HG03558 (cell line): ENCODE data around the gene GHRHR.

Source experiments
- ATAC-seq: cut with Tn5 transposase; IDR thresholded peaks from one replicate; pipeline ENCODE4 v1.9.1; 2021; ENCODE audit warnings: moderate number of reproducible peaks; ENCODE audit not compliant: unreplicated experiment; ENCODE audit errors: extremely low read depth

Gene GHRHR

DNA sequence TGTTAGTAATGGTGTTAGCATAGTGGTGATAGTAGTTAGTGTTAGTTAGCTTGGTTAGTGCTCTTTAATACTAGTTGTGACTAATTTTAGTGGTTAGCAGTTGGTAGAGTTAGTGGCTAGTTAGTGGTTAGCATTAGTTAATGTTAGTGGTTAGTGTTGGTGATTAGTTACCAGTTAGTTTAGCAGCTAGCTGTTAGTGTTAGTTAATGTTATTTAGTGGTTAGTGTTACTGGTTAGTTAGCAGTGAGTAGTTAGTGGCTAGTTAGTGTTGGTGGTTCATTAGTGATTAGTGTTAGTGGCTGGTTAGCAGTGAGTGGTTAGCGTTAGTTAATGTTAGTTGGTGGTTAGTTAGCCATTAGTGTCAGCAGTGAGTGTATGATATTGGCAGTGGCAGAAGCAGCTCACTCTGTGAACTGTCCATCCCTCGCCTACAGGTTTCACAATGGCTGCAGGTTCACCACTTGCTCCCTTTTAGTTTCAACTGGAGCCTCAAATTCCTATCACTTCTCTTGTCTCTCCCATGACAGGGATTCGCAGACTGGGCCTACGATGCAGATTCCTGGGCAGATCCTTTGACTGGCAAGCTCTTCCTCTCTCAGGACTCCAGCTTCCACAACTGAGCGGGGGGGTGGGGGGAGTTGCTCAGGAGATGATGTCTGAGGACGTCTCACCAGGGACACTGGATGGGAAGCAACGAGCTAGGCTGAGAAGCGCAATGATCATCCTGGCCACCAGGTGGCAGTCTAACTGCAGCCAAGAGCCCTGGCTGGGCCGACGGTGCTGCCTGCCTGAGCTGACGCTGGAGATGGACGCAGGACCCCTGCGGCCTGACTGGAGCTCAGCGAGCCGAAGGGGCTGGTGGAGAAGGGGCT, 19.5 kb downstream of the GHRHR start:
- ATAC-seq: peak; percentile 76

DNA sequence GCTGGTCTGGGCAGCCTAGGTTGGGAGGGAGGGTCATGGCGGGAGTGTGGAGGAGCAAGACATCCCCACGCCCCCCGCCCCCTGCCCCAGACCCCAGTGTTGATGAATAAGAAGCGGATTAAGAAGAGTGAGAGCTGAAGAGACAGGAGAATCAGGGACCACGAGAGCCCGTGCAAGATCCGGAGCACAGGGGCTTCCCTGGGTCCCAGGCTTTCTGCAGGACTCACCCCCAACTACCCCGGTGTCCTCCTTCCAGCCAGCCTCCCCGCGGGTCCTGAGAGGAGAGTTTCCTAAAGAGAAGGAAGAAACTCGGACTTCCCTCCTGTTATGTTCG, 20.1 kb downstream of the GHRHR start:
- no peak for ATAC-seq

DNA sequence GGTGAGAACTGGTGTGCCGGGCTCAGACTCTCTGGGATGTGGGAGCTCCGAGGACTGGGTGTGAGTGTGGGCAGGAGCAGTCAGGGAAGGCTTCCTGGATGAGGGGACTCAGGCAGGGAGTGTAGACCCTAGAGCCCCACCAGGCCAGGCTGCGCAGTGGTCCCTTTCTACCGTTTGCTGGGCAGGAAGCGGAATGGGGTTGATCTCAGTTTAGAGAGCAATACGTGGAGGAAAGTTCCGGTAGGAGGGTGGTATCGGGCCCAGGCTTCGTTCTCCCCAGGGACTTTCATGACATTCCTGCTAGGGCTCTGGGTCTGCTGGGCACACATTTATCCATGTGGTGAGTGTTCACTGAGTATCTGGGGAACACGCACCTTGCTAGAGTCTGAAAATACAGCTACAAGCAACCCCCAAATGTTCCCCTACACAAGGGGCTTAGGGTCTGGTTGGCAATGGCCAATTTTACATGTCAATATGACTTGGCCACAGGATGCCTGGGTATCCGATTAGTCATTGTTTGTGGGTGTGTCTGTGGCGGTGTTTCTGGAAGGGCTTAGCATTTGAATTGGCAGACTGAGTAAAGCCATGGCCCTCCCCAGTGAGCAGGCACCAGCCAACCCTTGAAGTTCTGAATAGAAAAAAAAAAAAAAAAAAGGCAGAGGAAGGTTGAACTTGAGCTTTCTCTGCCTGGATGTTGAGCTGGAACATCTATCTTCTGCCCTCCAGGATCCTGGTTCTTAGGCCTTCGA, 20.8 kb downstream of the GHRHR start:
- ATAC-seq: no peak

DNA sequence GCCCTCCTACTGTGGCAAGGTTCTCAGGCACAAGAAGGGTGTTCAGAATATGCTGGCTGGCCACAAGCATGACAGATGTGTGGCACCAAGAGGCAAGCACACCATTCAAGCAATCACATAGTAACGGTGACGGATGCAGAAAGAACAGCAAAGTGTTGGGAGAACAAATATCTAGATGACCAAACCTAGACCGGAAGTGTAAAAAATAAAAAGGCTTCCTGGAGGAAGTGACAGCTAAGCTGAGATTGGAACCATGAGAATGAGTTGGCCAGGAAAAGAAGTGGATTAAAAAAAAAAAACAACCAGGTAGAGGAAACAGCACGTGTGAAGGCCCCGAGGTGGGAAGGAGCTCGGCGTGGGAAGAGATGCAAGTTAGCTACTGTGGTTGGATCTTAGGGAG, 22.0 kb downstream of the GHRHR start:
- ATAC-seq: no peak

DNA sequence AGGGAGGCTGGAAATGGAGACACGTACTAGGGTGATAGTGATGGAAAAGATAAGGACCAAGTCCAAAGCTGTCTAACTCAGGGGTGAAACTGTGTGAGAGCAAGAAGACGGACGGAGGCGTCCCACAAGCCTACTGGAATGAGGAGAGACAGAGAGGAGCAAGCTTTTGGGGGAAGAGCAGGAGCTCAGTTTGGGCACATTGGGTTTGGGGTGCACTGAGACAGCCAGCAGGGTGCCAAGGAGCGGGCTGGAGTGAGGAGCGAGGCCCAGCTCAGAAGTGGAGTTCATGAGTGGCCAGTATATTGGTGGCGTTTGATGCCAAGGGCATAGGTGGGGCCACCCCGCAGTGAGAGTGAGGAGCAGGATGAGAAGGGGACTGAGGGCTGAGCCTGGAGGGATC, 22.6 kb downstream of the GHRHR start:
- no peak for ATAC-seq

DNA sequence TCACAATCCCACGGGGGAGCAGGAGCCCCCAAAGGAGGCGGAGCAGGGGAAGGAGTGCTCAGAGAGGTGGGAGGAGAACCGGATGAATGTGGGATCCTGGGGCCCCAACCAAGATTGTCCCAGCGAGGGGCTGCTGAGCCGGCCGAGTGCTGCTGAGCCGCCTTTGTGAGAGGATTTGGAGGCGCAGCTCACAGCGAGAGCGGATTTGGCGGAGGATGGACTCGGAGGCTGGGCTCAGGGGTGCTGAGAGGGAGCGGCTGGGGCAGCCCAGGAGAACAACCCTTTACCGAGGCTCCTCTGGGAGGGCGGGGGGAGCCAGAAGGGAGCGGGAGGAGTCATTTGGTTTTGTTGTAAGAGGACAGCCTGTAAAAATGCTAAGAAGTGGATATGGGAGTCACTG, 23.0 kb downstream of the GHRHR start:
- no peak for ATAC-seq

DNA sequence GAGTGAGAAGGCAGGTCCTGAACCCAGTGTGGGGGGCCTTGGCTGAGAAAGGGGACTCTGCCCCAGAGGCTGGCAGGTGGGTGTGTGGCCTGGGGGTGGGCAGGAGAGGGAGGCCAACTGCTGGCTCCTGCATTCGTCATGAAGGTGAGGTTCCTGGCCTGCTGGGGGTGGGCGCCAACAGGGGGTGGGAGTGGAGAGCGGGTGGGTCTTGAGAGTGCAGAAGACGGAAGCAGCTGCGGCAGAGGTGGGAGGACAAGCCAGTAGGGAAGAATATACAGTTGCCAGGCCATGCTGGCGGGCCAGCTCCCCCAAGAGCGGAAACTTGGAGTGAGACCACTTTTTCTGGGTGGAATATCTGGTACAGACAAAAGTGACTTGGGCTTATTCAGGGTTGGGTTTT, 23.4 kb downstream of the GHRHR start:
- ATAC-seq: no peak

DNA sequence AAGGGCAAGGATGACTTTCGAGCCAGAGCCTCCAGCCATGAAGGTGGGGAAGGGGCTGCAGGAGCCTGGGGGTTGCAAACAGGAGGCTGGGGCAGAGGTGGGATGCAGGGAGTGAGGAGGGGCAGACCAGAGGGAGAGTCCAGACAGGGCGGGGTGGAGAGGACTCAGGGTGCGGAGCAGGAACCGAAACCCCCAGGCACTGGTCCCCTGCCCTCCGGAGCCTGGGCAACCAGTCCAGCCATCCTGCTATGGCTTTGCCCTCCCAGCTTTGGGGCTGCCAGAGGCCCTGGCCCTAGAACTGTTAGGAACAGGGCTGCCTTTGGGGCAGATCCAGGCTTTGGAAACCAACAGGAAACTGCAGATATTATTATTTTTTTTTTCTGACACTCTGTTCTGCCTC, 24.2 kb downstream of the GHRHR start:
- no peak for ATAC-seq

DNA sequence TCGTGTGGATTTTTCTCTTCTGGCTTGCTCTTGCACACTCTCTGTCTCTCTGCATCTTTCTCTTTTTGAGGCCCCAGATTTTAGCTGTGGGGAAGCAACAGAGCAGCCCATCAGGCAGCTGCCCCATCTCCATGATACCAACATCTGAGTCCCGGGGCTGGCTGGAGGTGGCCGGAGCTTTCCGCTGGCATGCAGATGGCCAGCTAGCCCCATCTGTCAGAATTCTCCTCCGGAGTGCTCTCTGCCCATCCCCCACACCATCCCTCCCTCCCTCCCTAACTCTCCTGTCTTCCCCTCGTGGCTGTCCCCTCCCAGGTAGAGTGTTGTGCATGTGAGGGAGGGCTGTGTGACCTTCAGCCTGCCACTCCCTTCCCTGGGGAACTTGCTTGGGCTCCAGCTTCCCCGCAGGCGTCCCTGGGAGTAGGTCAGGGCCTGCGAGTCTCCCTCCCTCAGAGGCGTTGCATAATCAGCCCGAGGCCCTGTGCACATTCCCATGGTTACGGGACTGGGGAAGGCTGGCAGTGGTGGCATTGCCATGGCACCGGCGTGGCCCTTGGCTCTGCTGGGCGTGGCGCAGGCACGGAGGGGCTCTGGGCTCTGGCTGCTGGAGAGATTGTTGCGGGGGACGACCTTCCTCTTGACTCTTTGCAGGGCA, 24.7 kb downstream of the GHRHR start:
- no peak for ATAC-seq

DNA sequence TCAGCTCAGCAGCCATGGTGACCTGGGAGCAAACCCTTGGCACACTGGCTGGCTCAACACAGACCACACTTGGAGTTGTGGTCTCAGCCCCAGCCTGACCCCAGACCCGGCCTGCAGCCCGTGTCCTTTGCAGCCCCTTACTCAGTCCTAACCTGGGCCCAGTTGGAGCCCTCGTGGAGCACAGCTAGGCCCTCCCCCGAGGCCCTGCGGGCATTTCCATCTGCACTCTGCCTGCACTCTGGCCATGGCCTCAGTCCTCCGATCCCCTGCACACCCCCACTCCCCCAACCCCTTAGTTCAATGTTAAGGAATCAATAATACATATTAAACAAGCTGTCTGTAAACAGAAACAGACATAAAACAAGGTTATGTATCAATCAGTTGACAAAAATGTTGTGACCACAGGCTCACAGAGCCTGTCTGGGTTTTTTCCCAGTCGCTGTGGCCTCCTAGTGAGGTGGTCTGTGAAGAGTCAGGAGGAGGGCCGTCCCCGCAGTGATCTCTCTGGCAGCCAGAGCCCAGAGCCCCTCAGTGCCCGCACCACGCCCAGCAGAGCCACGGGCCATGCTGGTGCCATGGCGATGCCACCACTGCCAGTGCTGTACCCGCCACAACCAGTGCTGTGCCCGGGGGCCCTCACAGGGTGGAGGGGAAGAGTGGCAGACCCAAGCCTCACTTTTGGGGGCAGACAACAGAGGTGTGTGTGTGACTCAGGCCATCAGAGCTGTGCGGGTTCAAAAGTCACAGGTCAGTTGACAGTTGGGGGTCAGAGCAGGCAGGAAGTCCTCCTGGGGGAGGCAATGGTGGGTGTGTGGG, 25.5 kb downstream of the GHRHR start:
- ATAC-seq: no peak

DNA sequence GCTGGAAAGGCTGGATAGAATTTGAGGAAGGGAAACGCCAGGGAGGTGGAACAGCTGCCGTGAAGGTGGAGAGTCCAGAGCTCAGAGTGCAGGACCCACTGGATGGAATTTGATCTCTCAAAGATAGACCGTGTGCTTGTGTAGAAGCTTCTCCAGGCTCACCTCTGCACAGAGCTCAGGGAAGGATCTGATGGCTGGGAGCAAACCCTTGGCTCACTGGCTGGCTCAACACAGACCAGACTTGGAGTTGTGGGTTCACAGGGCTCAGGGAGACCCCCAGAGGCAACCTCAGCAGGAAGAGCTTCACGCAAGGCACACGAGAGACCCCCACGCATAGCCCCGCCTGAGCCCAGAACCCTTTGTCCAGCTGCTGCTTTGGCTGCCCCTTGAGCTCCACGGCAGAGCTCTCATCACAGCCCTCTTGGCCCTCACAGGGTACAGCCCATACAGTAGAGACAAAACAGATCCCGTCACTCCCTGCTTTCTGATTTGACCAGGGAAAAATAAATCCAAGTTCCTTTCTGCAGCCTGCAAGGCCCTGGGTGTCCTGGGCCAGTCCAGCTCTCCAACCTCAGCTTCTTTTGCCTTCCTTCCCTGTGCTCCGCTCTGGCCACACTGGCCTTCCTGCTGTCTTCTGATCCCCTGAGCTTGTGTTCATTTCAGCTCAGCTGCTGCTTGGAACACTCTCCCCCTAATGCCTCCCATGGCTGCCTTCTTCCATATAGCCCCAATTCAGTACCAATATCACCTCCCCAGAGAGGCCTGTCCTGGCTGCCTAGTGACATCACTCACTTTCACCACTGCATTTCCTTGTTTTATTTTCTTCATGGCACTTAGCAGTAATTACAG, 26.3 kb downstream of the GHRHR start:
- ATAC-seq: no peak

DNA sequence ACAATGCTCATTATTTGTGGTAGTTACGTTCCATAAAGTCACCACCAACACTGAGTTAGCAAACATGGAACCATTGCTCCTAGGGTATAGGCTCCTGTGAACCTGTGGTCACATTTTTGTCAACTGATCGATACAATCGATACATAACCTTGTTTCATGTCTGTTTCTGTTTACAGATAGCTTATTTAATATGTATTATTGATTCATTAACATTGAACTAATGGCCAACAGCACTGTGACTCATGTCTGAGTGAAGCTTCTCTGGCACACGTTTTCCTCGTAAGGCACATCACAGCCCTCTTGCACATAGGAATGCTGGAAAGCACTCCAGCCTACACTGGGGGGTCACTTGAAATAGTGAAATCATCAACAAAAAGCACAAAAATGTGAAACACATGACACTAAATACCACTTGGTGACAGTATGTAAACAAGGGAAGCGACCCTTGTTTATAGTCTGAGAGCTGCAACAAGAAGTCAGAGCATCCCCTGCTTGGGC, 27.0 kb downstream of the GHRHR start:
- ATAC-seq: no peak

DNA sequence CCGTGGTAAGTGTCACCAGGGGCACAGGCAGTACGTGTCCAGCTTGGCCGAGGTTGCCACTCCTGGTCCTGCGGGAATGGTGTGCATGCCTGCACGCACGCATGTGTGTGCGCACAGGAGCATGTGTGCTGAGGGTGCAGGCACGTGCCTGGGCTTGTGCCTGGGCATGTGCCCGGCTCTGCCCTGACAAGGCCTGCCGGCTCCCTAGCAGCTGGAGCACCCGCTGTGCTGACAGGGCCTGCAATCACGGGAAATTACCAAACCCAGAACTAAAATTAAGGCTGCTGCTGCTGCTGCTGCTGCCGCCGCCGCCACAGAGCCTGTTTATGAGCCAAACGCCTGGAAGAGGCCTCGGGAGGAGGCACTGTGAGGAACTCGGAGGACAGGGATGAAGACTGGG, 28.7 kb downstream of the GHRHR start:
- no peak for ATAC-seq

DNA sequence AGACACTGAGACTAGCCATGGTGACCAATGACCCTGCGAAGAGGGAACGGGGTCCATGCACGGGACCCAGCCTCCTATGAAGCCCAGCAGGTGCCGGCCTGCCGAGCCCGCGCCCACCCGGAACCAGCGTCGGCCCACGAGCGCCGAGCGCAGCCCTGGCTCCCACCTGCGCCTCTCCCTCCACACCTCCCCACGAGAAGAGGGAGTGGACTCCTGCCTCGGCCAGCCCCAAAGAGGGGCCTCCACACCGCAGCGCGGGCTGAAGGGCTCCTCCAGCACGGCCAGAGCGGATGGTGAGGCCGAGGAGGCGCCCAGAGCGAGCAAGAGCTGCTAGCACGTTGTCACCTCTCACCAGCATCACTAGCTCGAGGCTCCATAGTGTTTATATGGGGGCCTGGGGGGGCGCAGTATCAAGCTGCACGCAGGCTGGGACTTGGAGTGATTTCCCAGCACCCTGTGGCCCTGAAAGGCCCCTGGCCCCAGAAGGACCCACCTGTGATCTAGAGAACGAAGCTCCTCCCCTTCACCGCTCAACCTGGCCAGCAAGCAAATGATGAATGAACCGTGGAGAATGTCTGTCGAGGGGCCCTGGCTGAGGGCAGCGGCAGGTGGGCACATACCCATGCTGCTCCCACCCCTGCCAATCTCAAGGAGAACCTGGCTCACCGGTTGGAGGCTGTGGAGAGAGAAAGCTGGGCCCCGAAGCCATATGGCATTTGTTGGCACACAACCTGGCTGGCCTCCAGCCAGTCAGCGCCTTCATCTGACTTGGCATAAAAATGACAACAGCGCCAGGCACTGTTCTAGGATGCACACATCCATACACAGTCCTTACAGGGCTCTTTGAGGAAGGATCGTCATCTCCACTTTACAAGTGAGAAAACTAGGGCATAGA, 30.7 kb downstream of the GHRHR start:
- no peak for ATAC-seq

DNA sequence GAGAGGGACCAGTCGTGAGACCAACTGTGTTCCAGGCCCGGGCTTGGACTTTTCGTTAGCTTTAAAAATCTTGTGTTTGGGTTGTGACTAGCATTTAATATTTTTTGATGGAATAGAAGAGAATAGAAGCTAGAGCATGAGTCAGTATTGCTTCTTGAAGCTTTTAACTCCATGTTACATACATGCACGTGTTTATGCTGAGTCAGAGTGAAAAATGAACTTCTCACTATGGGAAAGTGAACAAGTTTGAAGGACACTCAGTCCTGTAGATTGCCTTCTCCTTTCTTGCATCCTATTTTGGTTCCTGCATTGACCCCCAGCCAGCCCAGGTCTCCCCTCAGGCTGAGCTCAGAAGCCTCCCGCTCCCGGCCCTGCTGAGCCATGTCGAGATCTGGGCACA, 31.8 kb downstream of the GHRHR start:
- no peak for ATAC-seq

DNA sequence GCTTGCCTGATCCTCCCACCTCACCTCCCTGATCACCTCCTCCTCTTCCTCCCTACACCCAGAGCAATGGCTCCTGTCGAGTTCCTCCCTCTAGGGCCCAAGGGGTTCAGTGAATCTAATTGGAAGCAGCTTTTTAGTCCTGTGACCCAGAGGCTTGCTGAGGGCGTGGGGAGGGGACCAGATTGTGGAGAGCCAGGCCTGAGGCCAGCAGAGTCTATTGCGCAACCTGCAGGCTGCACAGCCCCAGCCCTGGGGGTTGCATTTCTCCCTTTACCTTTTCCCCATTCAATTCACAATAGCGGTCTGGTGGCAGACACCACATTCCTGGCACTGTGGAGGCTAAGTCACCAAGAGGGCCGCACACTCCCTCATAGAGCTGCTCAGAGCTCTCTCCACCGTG, 32.5 kb downstream of the GHRHR start:
- no peak for ATAC-seq

DNA sequence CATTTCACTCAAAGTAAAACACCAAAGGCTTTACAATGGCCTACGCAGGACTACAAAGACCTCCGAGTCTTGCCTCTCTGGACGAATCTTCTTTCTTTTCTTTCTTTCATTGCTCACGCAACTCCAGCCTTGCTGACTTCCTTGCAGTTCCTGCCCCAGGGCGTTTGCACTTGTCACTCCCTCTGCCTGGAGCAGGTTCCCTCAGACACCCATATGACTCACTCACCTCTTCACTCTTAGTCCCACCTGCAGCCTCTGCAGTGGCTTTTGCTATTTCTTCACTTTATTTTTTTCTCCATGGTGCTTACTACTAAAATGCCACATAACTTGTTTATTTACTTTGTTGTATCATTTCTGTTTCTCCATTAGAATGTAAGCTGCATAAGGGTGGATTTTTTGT, 33.1 kb downstream of the GHRHR start:
- no peak for ATAC-seq

DNA sequence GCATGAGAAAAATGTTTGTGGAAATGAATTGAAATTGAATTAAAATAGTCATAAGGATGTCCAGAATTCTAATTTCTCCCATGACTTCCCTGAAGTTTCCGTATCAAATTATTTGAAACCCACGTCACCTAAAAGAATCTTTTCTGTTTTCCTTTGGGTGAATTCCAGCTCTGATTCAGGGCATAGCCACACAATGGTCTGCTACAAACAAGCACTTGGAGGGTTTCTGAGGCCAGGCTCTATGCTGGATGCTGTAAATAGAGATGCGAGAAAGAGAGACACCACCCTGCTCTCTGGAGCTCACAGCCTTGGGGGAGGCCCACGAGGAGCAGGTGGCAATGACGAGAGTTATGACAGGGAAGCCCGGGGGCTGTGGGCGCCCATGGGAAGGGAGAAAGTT, 33.6 kb downstream of the GHRHR start:
- no peak for ATAC-seq

DNA sequence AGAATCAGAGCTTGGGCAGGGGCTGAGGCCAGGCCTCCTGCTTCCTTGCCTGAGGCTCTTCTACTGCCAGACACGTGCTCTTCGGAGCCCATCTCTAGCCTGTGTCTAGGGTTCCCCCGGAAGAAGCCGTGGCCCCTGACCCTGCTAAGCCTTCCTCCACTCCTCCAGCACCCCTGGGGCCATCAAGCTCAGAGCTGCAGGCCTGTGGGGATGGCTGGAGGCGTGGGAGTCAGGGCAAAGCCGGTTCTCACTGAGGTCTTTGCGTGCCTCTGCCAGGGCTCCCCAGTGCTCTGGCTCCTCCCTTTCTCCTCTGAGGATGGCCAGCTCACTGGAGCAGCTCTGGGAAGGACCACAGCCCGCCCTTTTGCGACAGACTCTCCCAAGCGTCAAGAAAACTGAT, 34.4 kb downstream of the GHRHR start:
- no peak for ATAC-seq
